Panc1 (cell line): Measurements from ENCODE around the gene BCR. TPM values are rescaled to one million over a fixed set of nuclear protein-coding genes. Genes with fewer than 3 reads are reported as not detected.

ENCODE experiments used
- ATAC-seq: fragments of 200-7000 bp; cut with Tn5 transposase; 2 replicates; pipeline ENCODE4 v1.9.1; 2020; ENCODE audit warnings: mild to moderate bottlenecking, moderate library complexity
- BruUV-seq: library from RNA; stranded (reverse); fragments of 400-500 nt; replicated peaks from 2 replicates; lab custom pipeline; 2021; lab: Mats Ljungman, UMichigan
- CTCF ChIA-PET: fragments of 300-600 bp; sonication (Branson Sonifier 250); formaldehyde crosslinking; loops from one replicate; lab custom pipeline; 2022; ENCODE audit warnings: antibody characterized with exemption; lab: Charles Lee
- POLR2A ChIA-PET: fragments of 300-600 bp; sonication (Branson Sonifier 250); formaldehyde crosslinking; loops from one replicate; lab custom pipeline; 2022; ENCODE audit warnings: antibody characterized with exemption; lab: Charles Lee
- DNase-seq: peaks from one replicate; pipeline ENCODE4 v3.0.0-alpha.2; 2010; ENCODE audit warnings: low read depth, low spot score
- H3K27ac ChIP-seq: 2 replicates; pipeline ENCODE4 v1.5.1; 2011; ENCODE audit warnings: mild to moderate bottlenecking, low read length, inconsistent platforms
- H3K27me3 ChIP-seq: fragments of 200-500 bp; sonication (Bioruptor generic); 2 replicates; pipeline ENCODE4 v1.6.0; 2014; ENCODE audit warnings: low read length, inconsistent platforms; ENCODE audit not compliant: control insufficient read depth, insufficient read depth
- H3K36me3 ChIP-seq: fragments of 200-500 bp; sonication (Bioruptor generic); 2 replicates; pipeline ENCODE4 v1.5.1; 2014; ENCODE audit warnings: inconsistent platforms, mild to moderate bottlenecking, low read length, moderate library complexity; ENCODE audit not compliant: control insufficient read depth, insufficient read depth
- H3K4me1 ChIP-seq: 2 replicates; pipeline ENCODE4 v1.5.1; 2011; ENCODE audit warnings: inconsistent platforms, mild to moderate bottlenecking, low read length, moderate library complexity; ENCODE audit not compliant: control insufficient read depth, insufficient read depth
- H3K4me3 ChIP-seq, 2 experiments: 2 replicates each; pipeline ENCODE4 v1.5.1; 2011 to 2012; ENCODE audit warnings: low read depth in 2 of 2, low read length in 2 of 2, mild to moderate bottlenecking in 2 of 2, inconsistent platforms in 1 of 2, moderate library complexity in 1 of 2
- H3K9me3 ChIP-seq: fragments of 200-500 bp; sonication (Bioruptor generic); 2 replicates; pipeline ENCODE4 v1.5.1; 2014; ENCODE audit warnings: low read depth, mild to moderate bottlenecking, inconsistent platforms, low read length, moderate library complexity; ENCODE audit not compliant: control insufficient read depth, insufficient read depth
- POLR2AphosphoS5 ChIP-seq: IDR thresholded peaks from 2 replicates; pipeline ENCODE4 v1.6.1; 2012; ENCODE audit warnings: mild to moderate bottlenecking, low read depth, low read length, moderate library complexity
- SIN3A ChIP-seq: IDR thresholded peaks from 2 replicates; pipeline ENCODE4 v1.6.1; 2012; ENCODE audit warnings: low read depth, mild to moderate bottlenecking, low read length, moderate library complexity, borderline replicate concordance; ENCODE audit not compliant: insufficient read depth
- TCF7L2 ChIP-seq: IDR thresholded peaks from 2 replicates; pipeline ENCODE4 v1.6.1; 2011; ENCODE audit warnings: mild to moderate bottlenecking, low read depth, low read length, inconsistent platforms
- in situ Hi-C: cut with HindIII; loops from 2 replicates; pipeline ENCODE4 v1.10.0; 2016; ENCODE audit warnings: low sequenced_read_pairs, low pct_unique_long_range_greater_than_20kb
- intact Hi-C: fragments of 100-400 bp; cut with micrococcal nuclease; formaldehyde crosslinking; loops from one replicate; pipeline ENCODE4 v1.10.0; 2022; ENCODE audit not compliant: unreplicated experiment
- total RNA-seq: library from RNA; stranded (reverse); gene quantifications from one replicate; pipeline ENCODE4 v1.2.1, GENCODE V29; 2021; ENCODE audit not compliant: unreplicated experiment
- TF ChIP-seq, protein P1 (sequence below), 2 experiments: IDR thresholded peaks; 2 replicates each; pipeline ENCODE4 v1.6.1; 2011 to 2012; ENCODE audit warnings: low read depth in 2 of 2, control low read depth in 1 of 2, low read length in 1 of 2, mild to moderate bottlenecking in 1 of 2, moderate library complexity in 1 of 2; ENCODE audit not compliant: insufficient read depth in 1 of 2
- TF ChIP-seq, protein P2 (sequence below): fragments of 450-650 bp; IDR thresholded peaks from 2 replicates; pipeline ENCODE4 v1.5.1; 2017; ENCODE audit warnings: mild to moderate bottlenecking

BCR gene
- total RNA-seq, 1 experiment from 2014 or later: 32.1 TPM

DNA sequence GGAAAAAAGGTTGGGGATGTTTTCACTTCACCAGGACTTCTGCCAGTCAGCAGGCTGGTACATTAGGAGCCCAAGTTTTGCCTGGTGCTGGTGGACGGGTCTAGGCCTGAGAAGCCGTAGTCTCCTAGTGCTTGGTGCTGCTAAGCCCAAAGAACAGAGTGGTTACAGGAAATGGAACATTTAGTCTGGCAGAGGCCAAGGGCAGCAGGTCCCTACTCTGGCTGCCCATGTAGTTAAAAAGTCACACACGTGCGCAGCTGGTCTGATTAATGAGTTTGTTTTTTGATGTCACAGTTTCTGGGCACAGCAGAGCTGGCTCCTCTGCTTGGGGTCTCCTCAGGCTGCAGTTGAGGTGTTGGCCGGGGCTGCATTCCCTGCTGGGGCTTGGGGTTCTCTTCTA is 20.6 kb downstream of the BCR start:
- no peaks in the 10 kb centered on the region for H3K9me3 ChIP-seq
- POLR2A ChIA-PET: no interaction called here
- in situ Hi-C loops (no loop called here), intact Hi-C loops (no loop called here)
- H3K27ac ChIP-seq: no peak overlapping the region
- H3K27me3 ChIP-seq: no peaks in the 10 kb centered on the region
- no peak overlapping the region for H3K4me3 ChIP-seq
- no peak for TF ChIP-seq TCF7L2
- TF ChIP-seq, protein P1, sequence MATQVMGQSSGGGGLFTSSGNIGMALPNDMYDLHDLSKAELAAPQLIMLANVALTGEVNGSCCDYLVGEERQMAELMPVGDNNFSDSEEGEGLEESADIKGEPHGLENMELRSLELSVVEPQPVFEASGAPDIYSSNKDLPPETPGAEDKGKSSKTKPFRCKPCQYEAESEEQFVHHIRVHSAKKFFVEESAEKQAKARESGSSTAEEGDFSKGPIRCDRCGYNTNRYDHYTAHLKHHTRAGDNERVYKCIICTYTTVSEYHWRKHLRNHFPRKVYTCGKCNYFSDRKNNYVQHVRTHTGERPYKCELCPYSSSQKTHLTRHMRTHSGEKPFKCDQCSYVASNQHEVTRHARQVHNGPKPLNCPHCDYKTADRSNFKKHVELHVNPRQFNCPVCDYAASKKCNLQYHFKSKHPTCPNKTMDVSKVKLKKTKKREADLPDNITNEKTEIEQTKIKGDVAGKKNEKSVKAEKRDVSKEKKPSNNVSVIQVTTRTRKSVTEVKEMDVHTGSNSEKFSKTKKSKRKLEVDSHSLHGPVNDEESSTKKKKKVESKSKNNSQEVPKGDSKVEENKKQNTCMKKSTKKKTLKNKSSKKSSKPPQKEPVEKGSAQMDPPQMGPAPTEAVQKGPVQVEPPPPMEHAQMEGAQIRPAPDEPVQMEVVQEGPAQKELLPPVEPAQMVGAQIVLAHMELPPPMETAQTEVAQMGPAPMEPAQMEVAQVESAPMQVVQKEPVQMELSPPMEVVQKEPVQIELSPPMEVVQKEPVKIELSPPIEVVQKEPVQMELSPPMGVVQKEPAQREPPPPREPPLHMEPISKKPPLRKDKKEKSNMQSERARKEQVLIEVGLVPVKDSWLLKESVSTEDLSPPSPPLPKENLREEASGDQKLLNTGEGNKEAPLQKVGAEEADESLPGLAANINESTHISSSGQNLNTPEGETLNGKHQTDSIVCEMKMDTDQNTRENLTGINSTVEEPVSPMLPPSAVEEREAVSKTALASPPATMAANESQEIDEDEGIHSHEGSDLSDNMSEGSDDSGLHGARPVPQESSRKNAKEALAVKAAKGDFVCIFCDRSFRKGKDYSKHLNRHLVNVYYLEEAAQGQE (IDR thresholded peaks at IDR 0.05; ENCODE audit: insufficient read depth in 1 of 2, low read depth in 2 of 2, low read length in 1 of 2): no peak
- no peaks in the 10 kb centered on the region for H3K4me1 ChIP-seq
- ATAC-seq: no peak
- no peaks in the 10 kb centered on the region for H3K36me3 ChIP-seq
- no peak for DNase-seq
- no TSS peak for BruUV-seq
- CTCF ChIA-PET: no interaction called here

DNA sequence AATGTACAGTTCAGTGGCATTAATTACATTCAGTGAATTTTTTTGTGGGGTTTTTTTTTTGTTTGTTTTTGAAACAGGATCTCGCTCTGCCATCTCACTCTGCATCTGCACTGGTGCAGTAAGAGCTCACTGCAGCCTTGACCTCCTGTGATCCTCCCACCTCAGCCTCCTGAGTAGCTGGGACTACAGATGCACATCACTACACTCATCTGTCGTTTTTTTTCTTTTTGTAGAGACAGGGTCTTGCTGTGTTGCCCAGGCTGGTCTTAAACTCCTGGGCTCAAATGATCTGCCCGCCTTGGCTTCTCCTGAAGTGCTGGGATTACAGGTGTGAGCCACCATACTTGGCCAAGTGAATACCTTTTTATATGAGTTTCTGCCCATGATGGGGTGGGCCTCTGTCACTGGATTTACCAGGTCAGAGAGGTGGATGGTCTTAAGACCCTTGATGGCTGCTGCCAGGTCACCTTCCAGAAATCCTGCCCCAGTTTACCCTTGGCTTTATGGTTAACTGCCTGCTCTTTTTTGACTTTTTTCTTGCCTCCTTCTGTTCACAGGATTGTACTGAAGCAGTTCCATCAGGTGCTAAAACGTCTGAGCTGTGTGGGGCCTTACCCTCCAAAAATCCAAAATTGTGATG is 22.6 kb downstream of the BCR start:
- Histone ChIP-seq H3K4me3 (no peak overlapping the region), H3K4me1 (no peaks in the 10 kb centered on the region), H3K27me3 (no peaks in the 10 kb centered on the region), H3K9me3 (no peaks in the 10 kb centered on the region), H3K36me3 (no peaks in the 10 kb centered on the region), H3K27ac (no peak overlapping the region)
- intact Hi-C loops (no loop called here), in situ Hi-C loops (no loop called here)
- ChIA-PET POLR2A (no interaction called here), CTCF (no interaction called here)
- TF ChIP-seq, protein P1 (IDR thresholded peaks at IDR 0.05; ENCODE audit: insufficient read depth in 1 of 2, low read depth in 2 of 2, low read length in 1 of 2): no peak
- TF ChIP-seq, protein P2, sequence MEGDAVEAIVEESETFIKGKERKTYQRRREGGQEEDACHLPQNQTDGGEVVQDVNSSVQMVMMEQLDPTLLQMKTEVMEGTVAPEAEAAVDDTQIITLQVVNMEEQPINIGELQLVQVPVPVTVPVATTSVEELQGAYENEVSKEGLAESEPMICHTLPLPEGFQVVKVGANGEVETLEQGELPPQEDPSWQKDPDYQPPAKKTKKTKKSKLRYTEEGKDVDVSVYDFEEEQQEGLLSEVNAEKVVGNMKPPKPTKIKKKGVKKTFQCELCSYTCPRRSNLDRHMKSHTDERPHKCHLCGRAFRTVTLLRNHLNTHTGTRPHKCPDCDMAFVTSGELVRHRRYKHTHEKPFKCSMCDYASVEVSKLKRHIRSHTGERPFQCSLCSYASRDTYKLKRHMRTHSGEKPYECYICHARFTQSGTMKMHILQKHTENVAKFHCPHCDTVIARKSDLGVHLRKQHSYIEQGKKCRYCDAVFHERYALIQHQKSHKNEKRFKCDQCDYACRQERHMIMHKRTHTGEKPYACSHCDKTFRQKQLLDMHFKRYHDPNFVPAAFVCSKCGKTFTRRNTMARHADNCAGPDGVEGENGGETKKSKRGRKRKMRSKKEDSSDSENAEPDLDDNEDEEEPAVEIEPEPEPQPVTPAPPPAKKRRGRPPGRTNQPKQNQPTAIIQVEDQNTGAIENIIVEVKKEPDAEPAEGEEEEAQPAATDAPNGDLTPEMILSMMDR: no peak
- TF ChIP-seq SIN3A: no peak
- no peak for TF ChIP-seq POLR2AphosphoS5
- TF ChIP-seq TCF7L2: no peak
- DNase-seq (no peak), ATAC-seq (no peak)
- no TSS peak for BruUV-seq
